HG03520 (cell line): ENCODE data around the gene TSSK6.

Experiments used
- ATAC-seq: cut with Tn5 transposase; IDR thresholded peaks from one replicate; pipeline ENCODE4 v1.9.1; 2021; ENCODE audit warnings: mild to moderate bottlenecking, moderate library complexity; ENCODE audit not compliant: unreplicated experiment

The TSSK6 gene

GRCh38 chr19:19507354-19507753 lies 8.0 kb downstream of the TSSK6 start:
- ATAC-seq: no peak

- ATAC-seq: no peak
These were observed 8.8 kb downstream of the TSSK6 start for GRCh38 chr19:19506592-19506991.

GRCh38 chr19:19505669-19506326 lies 9.6 kb downstream of the TSSK6 start:
- no peak for ATAC-seq

- no peak for ATAC-seq
These were observed 10.3 kb downstream of the TSSK6 start for GRCh38 chr19:19504754-19505668.

- no peak for ATAC-seq
These were observed 12.3 kb downstream of the TSSK6 start for GRCh38 chr19:19502808-19503602.

GRCh38 chr19:19502281-19502680 lies 13.1 kb downstream of the TSSK6 start:
- no peak for ATAC-seq

- no peak for ATAC-seq
These were observed 13.6 kb downstream of the TSSK6 start for GRCh38 chr19:19501798-19502197.

- no peak for ATAC-seq
These were observed 14.2 kb downstream of the TSSK6 start for GRCh38 chr19:19500975-19501644.

GRCh38 chr19:19499272-19499995 lies 15.9 kb downstream of the TSSK6 start:
- no peak for ATAC-seq

GRCh38 chr19:19498255-19498991 lies 16.9 kb downstream of the TSSK6 start:
- ATAC-seq: no peak

- no peak for ATAC-seq
These were observed 19.4 kb downstream of the TSSK6 start for GRCh38 chr19:19495614-19496603.

GRCh38 chr19:19493841-19494546 lies 21.4 kb downstream of the TSSK6 start:
- ATAC-seq: no peak

GRCh38 chr19:19492026-19492610 lies 23.2 kb downstream of the TSSK6 start:
- no peak for ATAC-seq

- no peak for ATAC-seq
These were observed 23.9 kb downstream of the TSSK6 start for GRCh38 chr19:19491321-19492025.

- no peak for ATAC-seq
These were observed 25.0 kb downstream of the TSSK6 start for GRCh38 chr19:19490214-19490968.

- ATAC-seq: no peak
These were observed 25.5 kb downstream of the TSSK6 start for GRCh38 chr19:19489804-19490204.
